ENCODE data around the gene DEUP1. TPM values are rescaled to one million over a fixed set of nuclear protein-coding genes. Genes with fewer than 3 reads are reported as not detected.

DEUP1 gene
- total and polyA plus RNA-seq, 2 donors (not counting 1 experiment from before 2014, with no cell fraction given), result not detected

DNA sequence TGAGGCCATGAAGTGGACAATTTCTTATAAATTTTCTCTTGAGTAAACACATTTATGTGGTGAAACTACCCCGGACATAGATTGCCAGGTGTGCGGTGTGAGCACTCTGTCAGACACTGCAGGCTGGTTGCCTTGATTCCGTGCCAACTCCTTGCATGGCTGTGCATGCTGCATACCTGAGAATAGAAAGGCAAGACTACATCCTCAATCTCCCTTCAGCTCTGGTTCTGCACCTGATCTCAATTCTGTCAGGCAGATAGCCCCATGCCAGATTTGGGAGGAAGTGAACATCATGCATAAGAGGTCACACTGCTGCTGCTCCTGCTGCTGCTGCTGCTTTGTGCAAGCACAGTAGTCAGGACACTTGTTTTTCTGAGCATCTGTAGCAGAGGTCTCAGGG is 42.5 kb upstream of the DEUP1 start:
- Histone ChIP-seq H3K27me3 (replicated peaks in 1 of 4; ENCODE audit: control extremely low read depth in 1 of 4, control insufficient read depth in 3 of 4, insufficient read depth in 4 of 4, low read length in 3 of 4) (no peaks in the 10 kb centered on the region), H3K4me3 (ENCODE audit: control extremely low read depth in 1 of 5, extremely low read depth in 1 of 5, insufficient read depth in 1 of 5, low read depth in 2 of 5, low read length in 4 of 5) (no peak overlapping the region), H3K4me2 (replicated peaks; ENCODE audit: low read depth, low read length, poor library complexity, severe bottlenecking) (no peak overlapping the region), H3K36me3 (replicated peaks in 1 of 2; ENCODE audit: control extremely low read depth in 1 of 2, control insufficient read depth in 1 of 2, extremely low read depth in 1 of 2, insufficient read depth in 2 of 2, low read length in 1 of 2) (no peaks in the 10 kb centered on the region), H3K9ac (ENCODE audit: low read length) (no peak overlapping the region), H3K79me2 (ENCODE audit: control insufficient read depth, insufficient read depth, low read length) (no peaks in the 10 kb centered on the region), H3K9me3 (ENCODE audit: control extremely low read depth in 1 of 3, control insufficient read depth in 2 of 3, insufficient read depth in 1 of 3, low read length in 2 of 3) (no peaks in the 10 kb centered on the region), H3K4me1 (ENCODE audit: control insufficient read depth in 2 of 2, insufficient read depth in 2 of 2, low read length in 2 of 2) (no peaks in the 10 kb centered on the region), H3K27ac (ENCODE audit: low read length in 2 of 2) (no peak overlapping the region), H2AFZ (ENCODE audit: insufficient read depth, low read depth, low read length, poor library complexity, severe bottlenecking) (no peak overlapping the region), H4K20me1 (ENCODE audit: control insufficient read depth, insufficient read depth, low read length, poor library complexity, severe bottlenecking) (no peaks in the 10 kb centered on the region)
- Mint-ChIP-seq H3K27me3 (peaks cover 11% of the 10 kb centered on the region), H3K4me3 (no peak overlapping the region), H3K9me3 (ENCODE audit: insufficient read depth) (no peaks in the 10 kb centered on the region), H3K27ac (no peak overlapping the region), H3K4me1 (no peaks in the 10 kb centered on the region)
- CTCF ChIA-PET, result no interaction called here
- intact Hi-C loops (cut with micrococcal nuclease), result no loop called here
- no peak for TF ChIP-seq EZH2 (IDR thresholded peaks at IDR 0.05; ENCODE audit: borderline replicate concordance, insufficient read depth, low read depth, low read length, poor library complexity, severe bottlenecking)
- TF ChIP-seq, protein P1, sequence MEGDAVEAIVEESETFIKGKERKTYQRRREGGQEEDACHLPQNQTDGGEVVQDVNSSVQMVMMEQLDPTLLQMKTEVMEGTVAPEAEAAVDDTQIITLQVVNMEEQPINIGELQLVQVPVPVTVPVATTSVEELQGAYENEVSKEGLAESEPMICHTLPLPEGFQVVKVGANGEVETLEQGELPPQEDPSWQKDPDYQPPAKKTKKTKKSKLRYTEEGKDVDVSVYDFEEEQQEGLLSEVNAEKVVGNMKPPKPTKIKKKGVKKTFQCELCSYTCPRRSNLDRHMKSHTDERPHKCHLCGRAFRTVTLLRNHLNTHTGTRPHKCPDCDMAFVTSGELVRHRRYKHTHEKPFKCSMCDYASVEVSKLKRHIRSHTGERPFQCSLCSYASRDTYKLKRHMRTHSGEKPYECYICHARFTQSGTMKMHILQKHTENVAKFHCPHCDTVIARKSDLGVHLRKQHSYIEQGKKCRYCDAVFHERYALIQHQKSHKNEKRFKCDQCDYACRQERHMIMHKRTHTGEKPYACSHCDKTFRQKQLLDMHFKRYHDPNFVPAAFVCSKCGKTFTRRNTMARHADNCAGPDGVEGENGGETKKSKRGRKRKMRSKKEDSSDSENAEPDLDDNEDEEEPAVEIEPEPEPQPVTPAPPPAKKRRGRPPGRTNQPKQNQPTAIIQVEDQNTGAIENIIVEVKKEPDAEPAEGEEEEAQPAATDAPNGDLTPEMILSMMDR (IDR thresholded peaks at IDR 0.05), result no peak
- no CpG with 5 or more reads among the region's 3 CpGs for WGBS (ENCODE audit: insufficient coverage)
- ATAC-seq (ENCODE audit: low read depth) (no peak), DNase-seq (no peak)
- POLR2A ChIA-PET, result no interaction called here

DNA sequence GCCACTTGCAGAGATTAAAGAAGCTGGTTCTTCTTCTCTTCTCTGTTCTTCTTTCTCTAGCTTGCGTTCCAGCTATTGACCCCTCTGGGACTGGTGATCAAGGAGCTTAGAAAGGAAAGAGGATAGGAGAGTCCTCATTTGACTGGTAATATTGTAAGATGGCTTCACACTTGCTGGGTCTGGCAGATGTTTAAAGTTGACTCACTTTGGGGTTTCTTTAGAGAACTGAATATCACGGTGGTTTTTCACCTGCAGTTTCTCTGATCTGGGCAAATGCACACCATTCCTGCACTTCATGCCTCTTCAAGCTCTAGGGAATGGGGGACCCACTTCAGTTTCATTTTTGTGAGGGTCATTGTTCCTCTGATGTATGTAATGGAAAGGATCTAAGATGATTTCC is 41.8 kb upstream of the DEUP1 start:
- H3K4me3 Mint-ChIP-seq, result no peak overlapping the region
- Histone ChIP-seq H2AFZ (ENCODE audit: insufficient read depth, low read depth, low read length, poor library complexity, severe bottlenecking) (no peak overlapping the region), H3K79me2 (ENCODE audit: control insufficient read depth, insufficient read depth, low read length) (no peaks in the 10 kb centered on the region), H3K27me3 (replicated peaks in 1 of 4; ENCODE audit: control extremely low read depth in 1 of 4, control insufficient read depth in 3 of 4, insufficient read depth in 4 of 4, low read length in 3 of 4) (no peaks in the 10 kb centered on the region), H3K4me3 (ENCODE audit: control extremely low read depth in 1 of 5, extremely low read depth in 1 of 5, insufficient read depth in 1 of 5, low read depth in 2 of 5, low read length in 4 of 5) (no peak overlapping the region), H4K20me1 (ENCODE audit: control insufficient read depth, insufficient read depth, low read length, poor library complexity, severe bottlenecking) (no peaks in the 10 kb centered on the region), H3K36me3 (replicated peaks in 1 of 2; ENCODE audit: control extremely low read depth in 1 of 2, control insufficient read depth in 1 of 2, extremely low read depth in 1 of 2, insufficient read depth in 2 of 2, low read length in 1 of 2) (no peaks in the 10 kb centered on the region), H3K4me2 (replicated peaks; ENCODE audit: low read depth, low read length, poor library complexity, severe bottlenecking) (no peak overlapping the region), H3K4me1 (ENCODE audit: control insufficient read depth in 2 of 2, insufficient read depth in 2 of 2, low read length in 2 of 2) (no peaks in the 10 kb centered on the region), H3K9ac (ENCODE audit: low read length) (no peak overlapping the region), H3K9me3 (ENCODE audit: control extremely low read depth in 1 of 3, control insufficient read depth in 2 of 3, insufficient read depth in 1 of 3, low read length in 2 of 3) (no peaks in the 10 kb centered on the region), H3K27ac (ENCODE audit: low read length in 2 of 2) (no peak overlapping the region)
- ChIA-PET POLR2A (no interaction called here), CTCF (no interaction called here)
- H3K9me3 Mint-ChIP-seq (ENCODE audit: insufficient read depth), result no peaks in the 10 kb centered on the region
- no peak overlapping the region for H3K27ac Mint-ChIP-seq
- TF ChIP-seq, protein P1 (IDR thresholded peaks at IDR 0.05), result no peak
- no peak for TF ChIP-seq EZH2 (IDR thresholded peaks at IDR 0.05; ENCODE audit: borderline replicate concordance, insufficient read depth, low read depth, low read length, poor library complexity, severe bottlenecking)
- H3K27me3 Mint-ChIP-seq, result peaks cover 11% of the 10 kb centered on the region
- ATAC-seq (ENCODE audit: low read depth), result no peak
- WGBS (ENCODE audit: insufficient coverage), result no CpG with 5 or more reads among the region's 2 CpGs
- intact Hi-C loops (cut with micrococcal nuclease), result no loop called here
- no peaks in the 10 kb centered on the region for H3K4me1 Mint-ChIP-seq
- DNase-seq, result no peak
